ENCODE results near the gene TBXAS1.

TBXAS1 gene

GRCh38 chr7:140019606-140020005, 190.5 kb downstream of the TBXAS1 start:
- H3K36me3 Mint-ChIP-seq: peaks cover 32% of the 10 kb centered on the region
- no peaks in the 10 kb centered on the region for H3K27me3 Mint-ChIP-seq
- no peak for ATAC-seq
- H3K4me1 Mint-ChIP-seq: no peaks in the 10 kb centered on the region
- H3K9me3 Mint-ChIP-seq: no peaks in the 10 kb centered on the region
- H3K27ac Mint-ChIP-seq: peak overlapping the region; percentile 1
- H3K4me3 Mint-ChIP-seq: no peak overlapping the region

GRCh38 chr7:140021603-140022002, 192.5 kb downstream of the TBXAS1 start:
- H3K9me3 Mint-ChIP-seq: no peaks in the 10 kb centered on the region
- no peaks in the 10 kb centered on the region for H3K27me3 Mint-ChIP-seq
- no peak overlapping the region for H3K27ac Mint-ChIP-seq

GRCh38 chr7:140022582-140023211, 193.6 kb downstream of the TBXAS1 start:
- Mint-ChIP-seq H3K9me3 (no peaks in the 10 kb centered on the region), H3K36me3 (peaks cover 50% of the 10 kb centered on the region), H3K4me3 (no peak overlapping the region), H3K27ac (no peak overlapping the region), H3K27me3 (no peaks in the 10 kb centered on the region), H3K4me1 (no peaks in the 10 kb centered on the region)
- no peak for ATAC-seq

More at GRCh38 chr7:140021603-140022002, 192.5 kb downstream of the TBXAS1 start:
- Mint-ChIP-seq H3K4me3 (no peak overlapping the region), H3K4me1 (no peaks in the 10 kb centered on the region), H3K36me3 (peaks cover 45% of the 10 kb centered on the region)
- no peak for ATAC-seq

GRCh38 chr7:140023728-140024127, 194.7 kb downstream of the TBXAS1 start:
- no peak for ATAC-seq
- Mint-ChIP-seq H3K27me3 (no peaks in the 10 kb centered on the region), H3K9me3 (no peaks in the 10 kb centered on the region), H3K4me3 (no peak overlapping the region), H3K4me1 (no peaks in the 10 kb centered on the region), H3K27ac (no peak overlapping the region), H3K36me3 (peaks cover 59% of the 10 kb centered on the region)

GRCh38 chr7:140024585-140024984, 195.5 kb downstream of the TBXAS1 start:
- Mint-ChIP-seq H3K9me3 (no peaks in the 10 kb centered on the region), H3K27ac (no peak overlapping the region), H3K36me3 (peaks cover 66% of the 10 kb centered on the region), H3K4me3 (no peak overlapping the region), H3K4me1 (no peaks in the 10 kb centered on the region), H3K27me3 (no peaks in the 10 kb centered on the region)
- no peak for ATAC-seq

GRCh38 chr7:140025241-140025640, 196.2 kb downstream of the TBXAS1 start:
- Mint-ChIP-seq H3K27ac (no peak overlapping the region), H3K4me1 (no peaks in the 10 kb centered on the region), H3K4me3 (no peak overlapping the region), H3K9me3 (no peaks in the 10 kb centered on the region), H3K27me3 (no peaks in the 10 kb centered on the region), H3K36me3 (peaks cover 73% of the 10 kb centered on the region)
- ATAC-seq: no peak

GRCh38 chr7:140025814-140026433, 196.9 kb downstream of the TBXAS1 start:
- Mint-ChIP-seq H3K36me3 (peaks cover 80% of the 10 kb centered on the region), H3K27me3 (no peaks in the 10 kb centered on the region), H3K4me3 (no peak overlapping the region), H3K4me1 (no peaks in the 10 kb centered on the region), H3K9me3 (no peaks in the 10 kb centered on the region), H3K27ac (no peak overlapping the region)
- ATAC-seq: no peak

- no peaks in the 10 kb centered on the region for H3K4me1 Mint-ChIP-seq
- no peak for ATAC-seq
- H3K4me3 Mint-ChIP-seq: no peak overlapping the region
- H3K9me3 Mint-ChIP-seq: no peaks in the 10 kb centered on the region
- H3K27me3 Mint-ChIP-seq: no peaks in the 10 kb centered on the region
- peaks cover 80% of the 10 kb centered on the region for H3K36me3 Mint-ChIP-seq
- H3K27ac Mint-ChIP-seq: no peak overlapping the region
These were observed 197.9 kb downstream of the TBXAS1 start for GRCh38 chr7:140026935-140027334.

GRCh38 chr7:140027858-140028257, 198.8 kb downstream of the TBXAS1 start:
- H3K27me3 Mint-ChIP-seq: no peaks in the 10 kb centered on the region
- no peaks in the 10 kb centered on the region for H3K9me3 Mint-ChIP-seq
- H3K36me3 Mint-ChIP-seq: peaks cover 78% of the 10 kb centered on the region
- H3K4me1 Mint-ChIP-seq: peaks cover 7% of the 10 kb centered on the region
- no peak for ATAC-seq
- H3K27ac Mint-ChIP-seq: peak overlapping the region; percentile 65
- H3K4me3 Mint-ChIP-seq: no peak overlapping the region

- Mint-ChIP-seq H3K27me3 (no peaks in the 10 kb centered on the region), H3K27ac (peak overlapping the region; percentile 65), H3K4me1 (peaks cover 9% of the 10 kb centered on the region), H3K4me3 (no peak overlapping the region), H3K36me3 (peaks cover 78% of the 10 kb centered on the region), H3K9me3 (no peaks in the 10 kb centered on the region)
- no peak for ATAC-seq
These were observed 199.2 kb downstream of the TBXAS1 start for GRCh38 chr7:140028311-140028710.

GRCh38 chr7:140029072-140029471, 200.0 kb downstream of the TBXAS1 start:
- ATAC-seq: no peak
- Mint-ChIP-seq H3K27ac (no peak overlapping the region), H3K4me3 (no peak overlapping the region), H3K9me3 (no peaks in the 10 kb centered on the region), H3K4me1 (peaks cover 13% of the 10 kb centered on the region), H3K36me3 (peaks cover 78% of the 10 kb centered on the region), H3K27me3 (no peaks in the 10 kb centered on the region)

- Mint-ChIP-seq H3K9me3 (no peaks in the 10 kb centered on the region), H3K36me3 (peaks cover 72% of the 10 kb centered on the region), H3K4me1 (peaks cover 26% of the 10 kb centered on the region), H3K27me3 (no peaks in the 10 kb centered on the region), H3K4me3 (no peak overlapping the region), H3K27ac (no peak overlapping the region)
- no peak for ATAC-seq
These were observed 202.3 kb downstream of the TBXAS1 start for GRCh38 chr7:140031364-140031763.

- Mint-ChIP-seq H3K4me3 (no peak overlapping the region), H3K4me1 (peaks cover 40% of the 10 kb centered on the region), H3K27me3 (no peaks in the 10 kb centered on the region), H3K36me3 (peaks cover 75% of the 10 kb centered on the region), H3K9me3 (no peaks in the 10 kb centered on the region), H3K27ac (peak overlapping the region; percentile 51)
- no peak for ATAC-seq
These were observed 204.0 kb downstream of the TBXAS1 start for GRCh38 chr7:140033036-140033435.

GRCh38 chr7:140033779-140034363, 204.8 kb downstream of the TBXAS1 start:
- no peak overlapping the region for H3K4me3 Mint-ChIP-seq
- ATAC-seq: no peak
- H3K27ac Mint-ChIP-seq: peak overlapping the region; percentile 51
- H3K9me3 Mint-ChIP-seq: no peaks in the 10 kb centered on the region
- no peaks in the 10 kb centered on the region for H3K27me3 Mint-ChIP-seq
- H3K4me1 Mint-ChIP-seq: peaks cover 40% of the 10 kb centered on the region
- H3K36me3 Mint-ChIP-seq: peaks cover 75% of the 10 kb centered on the region

GRCh38 chr7:140034421-140034820, 205.4 kb downstream of the TBXAS1 start:
- Mint-ChIP-seq H3K9me3 (no peaks in the 10 kb centered on the region), H3K36me3 (peaks cover 77% of the 10 kb centered on the region), H3K4me1 (peaks cover 40% of the 10 kb centered on the region), H3K27ac (no peak overlapping the region), H3K4me3 (no peak overlapping the region), H3K27me3 (no peaks in the 10 kb centered on the region)
- no peak for ATAC-seq
